ENCODE data around the gene KLK1.

The KLK1 gene

GRCh38 chr19:50835785-50836542 is 12.4 kb upstream of the KLK1 start:
- DNase-seq: peak; percentile 66

GRCh38 chr19:50835103-50835784 is 11.7 kb upstream of the KLK1 start:
- DNase-seq: peak; percentile 26

DNA sequence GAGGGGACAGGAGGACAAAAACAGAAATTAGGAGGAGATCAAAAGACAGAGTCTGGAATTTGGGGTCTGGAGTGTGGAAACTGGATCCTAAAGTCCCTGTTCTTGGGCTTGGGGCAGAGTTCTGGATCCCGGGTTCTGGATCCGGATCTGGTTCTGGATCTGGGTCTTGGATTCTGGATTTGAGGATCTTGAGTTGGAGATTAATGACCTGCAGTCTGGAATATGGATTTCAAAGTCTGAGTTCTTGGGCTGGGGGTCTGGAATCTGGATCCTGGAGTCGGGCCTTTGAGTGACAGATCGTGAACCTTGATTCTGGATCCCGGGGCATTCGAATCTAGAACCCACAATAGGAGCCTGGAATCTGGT is 10.2 kb upstream of the KLK1 start:
- no peak for DNase-seq

- DNase-seq: no peak
Observed at GRCh38 chr19:50833117-50833801, 9.7 kb upstream of the KLK1 start, which contains the start of gene KLK15. TSS of gene KLK15 (minus strand) at chr19:50833574. CDS start at chr19:50831492, 2,082 bp downstream.

DNA sequence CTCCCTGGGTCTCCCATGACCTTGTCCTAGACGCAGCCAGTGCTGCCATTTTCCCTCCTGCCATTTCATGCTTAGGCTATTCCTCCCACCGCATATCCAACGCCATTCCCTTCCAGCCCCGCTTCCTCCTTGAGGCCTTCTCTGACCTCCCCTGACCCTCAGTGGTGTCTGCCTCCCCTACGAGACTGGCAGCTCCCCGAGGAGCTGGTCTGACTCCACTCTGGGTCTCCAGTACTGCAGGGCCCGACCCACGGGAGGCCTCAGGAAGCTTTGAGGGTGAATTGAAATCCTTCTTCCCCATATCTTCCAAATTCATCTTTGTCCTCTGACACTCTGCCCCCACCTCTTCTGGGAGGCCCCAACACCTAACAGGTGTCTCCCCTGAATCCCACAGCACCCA is 9.1 kb upstream of the KLK1 start:
- DNase-seq: no peak

- DNase-seq: no peak
Observed at GRCh38 chr19:50831026-50831396, 7.4 kb upstream of the KLK1 start.

DNA sequence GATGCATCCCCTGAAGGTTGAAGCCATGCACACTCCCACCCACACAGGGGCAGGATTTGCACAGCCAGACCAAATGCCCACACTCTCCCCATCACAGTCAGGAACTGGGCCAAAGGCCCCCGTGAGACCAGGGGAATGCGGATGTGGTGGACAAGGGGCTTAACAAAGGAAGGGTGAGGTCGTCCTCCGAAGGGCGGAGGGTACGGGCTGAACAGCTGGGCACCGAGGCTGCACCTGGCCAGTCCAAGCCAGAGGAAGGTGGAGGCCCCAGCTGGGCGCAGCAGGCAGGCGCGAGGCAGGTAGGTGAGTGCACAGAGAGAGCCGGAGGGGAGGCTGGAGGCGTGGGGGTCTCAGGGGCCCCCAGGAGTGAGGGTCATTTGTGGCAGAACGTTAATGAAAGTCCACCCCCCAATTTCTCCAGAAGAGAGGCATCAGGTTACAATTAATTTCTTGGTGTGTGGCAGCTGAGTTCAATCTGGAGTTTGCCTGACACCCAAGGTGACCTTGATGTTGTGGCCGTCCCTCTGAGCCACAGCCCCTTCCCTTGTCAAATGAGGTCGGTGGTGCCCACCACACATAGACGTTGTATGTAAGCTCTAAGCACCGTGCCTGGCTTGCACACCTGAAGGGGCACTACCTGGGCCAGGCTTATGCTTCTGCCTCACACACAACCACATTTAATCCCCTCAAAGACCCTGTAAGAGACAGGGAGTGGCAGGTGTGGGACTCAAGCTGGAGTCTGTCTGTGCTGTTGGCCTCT is 6.9 kb upstream of the KLK1 start:
- DNase-seq: no peak

GRCh38 chr19:50829801-50830200 is 6.2 kb upstream of the KLK1 start:
- DNase-seq: no peak

- DNase-seq: no peak
Observed at GRCh38 chr19:50827476-50827875, 3.9 kb upstream of the KLK1 start.

- DNase-seq: no peak
Observed at GRCh38 chr19:50826492-50827240, 3.1 kb upstream of the KLK1 start.

DNA sequence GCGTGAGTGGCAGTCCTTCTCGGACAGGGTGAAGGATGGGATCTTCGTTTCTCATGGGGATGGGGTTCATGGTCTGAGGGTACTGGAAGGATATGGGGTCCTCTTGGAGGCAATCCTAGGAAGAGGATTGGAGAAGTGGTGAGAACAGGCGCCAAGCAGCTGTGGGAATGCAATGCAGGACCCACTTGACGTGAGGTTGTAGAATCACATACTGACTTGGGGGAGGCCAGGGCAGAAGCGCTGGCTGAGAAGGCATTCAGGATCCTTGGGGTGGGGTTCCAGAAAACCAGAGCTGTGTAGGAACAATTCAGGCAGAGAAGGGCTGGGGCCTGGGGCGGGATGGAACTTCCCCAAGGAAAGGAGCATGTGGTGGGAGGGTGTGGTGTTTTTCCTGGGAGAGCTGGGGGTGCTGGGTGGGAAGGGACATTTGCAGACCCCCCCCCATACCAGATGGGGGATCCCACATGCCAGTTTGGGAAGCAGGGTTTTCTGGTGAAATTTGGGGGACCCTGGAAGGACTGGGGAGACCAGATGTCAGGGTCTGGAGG is 852 bp downstream of the KLK1 start:
- no peak for DNase-seq

DNA sequence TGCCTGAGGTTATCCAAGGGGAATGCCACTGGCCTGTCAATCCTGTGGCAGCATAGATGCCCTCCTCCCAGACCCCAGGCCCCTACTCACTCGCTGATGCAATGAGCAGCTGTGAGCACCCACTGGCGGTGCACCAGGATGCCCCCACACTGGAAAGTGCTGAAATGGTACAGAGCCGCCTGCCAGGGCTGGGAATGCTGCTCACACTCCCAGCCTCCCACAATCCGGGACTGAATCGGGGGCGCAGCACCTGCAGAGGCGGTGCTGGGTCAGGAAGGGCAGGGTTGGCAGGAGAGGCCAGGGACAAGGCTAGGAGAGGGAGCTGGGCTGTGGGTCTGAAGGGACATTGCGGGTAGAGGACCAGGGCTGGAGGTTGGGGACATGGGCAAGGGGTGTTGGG is 2.0 kb downstream of the KLK1 start:
- DNase-seq: no peak

- DNase-seq: no peak
Observed at GRCh38 chr19:50821248-50821612, 2.4 kb downstream of the KLK1 start.

DNA sequence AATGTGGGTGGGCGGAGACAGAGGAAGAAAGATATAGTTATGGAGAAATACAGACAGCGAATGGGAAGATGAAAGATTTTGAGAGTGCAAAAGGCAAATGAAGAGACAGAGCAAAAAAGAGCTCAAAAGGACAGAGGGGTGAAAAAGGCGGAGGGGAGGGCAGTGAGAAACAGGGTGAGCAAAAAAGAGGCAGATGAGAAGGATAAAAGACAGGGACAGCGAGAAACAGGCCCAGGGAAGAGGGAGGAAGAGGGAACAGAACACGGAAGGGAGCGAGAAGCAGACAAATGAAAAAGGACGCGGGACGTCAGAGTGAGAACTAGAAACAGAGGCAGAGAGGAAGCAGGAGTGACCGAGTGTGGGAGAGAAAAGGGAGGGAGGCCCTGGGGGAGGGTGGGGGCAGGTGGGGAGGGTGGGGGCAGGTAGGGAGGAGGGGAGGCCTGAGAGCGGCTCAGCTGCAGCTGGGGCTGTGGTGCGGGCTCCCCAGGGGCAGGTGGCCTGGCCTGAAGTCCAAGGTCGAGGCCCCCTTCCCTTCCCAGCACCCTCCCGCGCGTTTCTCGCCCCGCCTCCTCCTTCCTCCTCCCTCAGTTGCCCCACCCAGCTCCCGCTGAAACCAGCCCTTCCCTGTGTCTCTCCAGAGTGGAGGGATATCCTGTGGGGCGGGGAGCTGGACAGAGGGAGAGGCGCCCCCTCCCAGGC is 2.9 kb downstream of the KLK1 start:
- no peak for DNase-seq

- no peak for DNase-seq
Observed at GRCh38 chr19:50820086-50820485, 3.5 kb downstream of the KLK1 start.

GRCh38 chr19:50819636-50820035 is 4.0 kb downstream of the KLK1 start:
- no peak for DNase-seq

DNA sequence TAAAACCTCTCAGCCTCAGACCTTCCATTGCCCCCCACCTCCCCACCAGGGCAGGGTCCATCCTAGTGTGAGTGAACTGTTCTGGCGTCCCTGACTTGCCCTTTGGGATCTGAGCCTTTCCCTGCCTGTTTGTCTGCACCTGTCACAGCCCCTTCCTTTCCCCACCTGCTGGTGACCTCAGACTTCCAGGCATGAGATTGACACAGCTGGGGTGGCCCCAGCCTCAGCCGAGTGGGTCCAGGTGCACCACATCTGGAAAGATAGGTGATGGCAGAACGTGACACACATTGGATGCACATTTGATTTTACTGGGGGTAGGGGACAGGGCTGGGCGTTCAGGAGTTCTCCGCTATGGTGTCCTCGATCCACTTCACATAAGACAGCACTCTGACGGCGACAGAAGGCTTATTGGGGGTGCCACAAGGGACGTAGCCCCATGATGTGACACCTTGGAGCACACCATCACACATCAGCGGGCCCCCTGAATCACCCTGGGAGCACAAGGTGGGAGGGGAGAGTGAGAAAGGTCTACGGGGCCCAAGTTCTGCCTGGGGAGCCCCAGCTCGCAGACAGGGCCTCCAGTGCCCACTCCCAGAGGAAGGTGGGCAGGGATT is 4.6 kb downstream of the KLK1 start:
- no peak for DNase-seq

GRCh38 chr19:50817941-50818858 is 5.4 kb downstream of the KLK1 start:
- DNase-seq: peak; percentile 32

DNA sequence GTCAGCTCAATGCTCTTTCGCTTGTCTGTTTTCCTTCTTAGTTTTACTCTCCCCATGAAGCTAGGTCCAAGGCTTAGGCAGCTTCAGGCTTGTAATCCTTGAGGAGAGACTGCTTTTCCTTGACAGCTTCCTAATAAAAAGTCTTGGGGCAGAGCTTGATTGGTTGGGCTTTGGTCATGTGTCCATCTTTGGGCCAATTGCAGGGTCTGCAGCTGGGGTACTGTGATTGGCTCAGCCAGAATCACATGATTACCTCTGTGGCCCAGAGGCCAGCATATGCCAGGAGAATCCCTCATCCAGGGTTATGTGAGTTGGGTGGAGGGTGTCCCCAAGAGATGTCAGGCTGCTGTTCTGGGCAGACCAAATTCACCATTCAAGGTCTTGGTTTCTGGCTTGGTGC is 8.1 kb downstream of the KLK1 start:
- no peak for DNase-seq

- DNase-seq: no peak
Observed at GRCh38 chr19:50814883-50815282, 8.7 kb downstream of the KLK1 start.

Data from EL (cell line).